ENCODE results near the gene TWF2.

DNA sequence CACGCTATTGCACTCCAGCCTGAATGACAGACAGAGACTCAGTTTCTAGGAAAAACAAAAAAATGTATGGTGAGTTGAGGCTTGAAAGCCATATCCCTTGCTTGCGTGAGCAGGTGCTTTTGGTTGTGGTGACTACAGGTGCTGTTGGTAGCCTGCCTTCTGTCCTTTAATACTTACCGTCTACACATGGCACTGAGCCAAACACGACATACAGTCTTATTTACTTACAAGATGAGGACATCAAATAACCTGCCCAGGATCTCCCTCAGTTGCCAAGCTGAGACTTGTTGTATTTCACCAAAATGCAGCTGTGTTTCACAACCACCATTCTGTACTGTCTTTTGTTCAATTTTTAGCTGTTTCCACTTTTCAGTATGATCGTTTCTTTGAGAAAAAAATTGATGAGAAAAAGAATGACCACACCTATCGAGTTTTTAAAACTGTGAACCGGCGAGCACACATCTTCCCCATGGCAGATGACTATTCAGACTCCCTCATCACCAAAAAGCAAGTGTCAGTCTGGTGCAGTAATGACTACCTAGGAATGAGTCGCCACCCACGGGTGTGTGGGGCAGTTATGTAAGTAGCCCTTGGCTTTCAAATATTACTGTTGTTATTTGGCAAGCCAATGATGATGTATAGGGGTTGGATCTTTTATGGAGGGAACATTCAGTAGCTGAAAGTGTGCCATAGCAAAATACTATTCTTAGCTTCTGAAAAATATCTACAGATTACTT is 34.5 kb downstream of the TWF2 start:
- TF ChIP-seq NFYA (IDR thresholded peaks at IDR 0.05; ENCODE audit: borderline replicate concordance, low read depth, low read length) (no peak), PAX8 (IDR thresholded peaks at IDR 0.05) (no peak), HDGF (IDR thresholded peaks at IDR 0.05) (no peak), NR2F1 (conservative IDR thresholded peaks at IDR 0.05) (no peak), MEF2A (IDR thresholded peaks at IDR 0.05; ENCODE audit: insufficient read depth, low read depth, low read length) (no peak), BMI1 (IDR thresholded peaks at IDR 0.05; ENCODE audit: borderline replicate concordance) (no peak), IRF5 (IDR thresholded peaks at IDR 0.05; ENCODE audit: borderline replicate concordance) (no peak), SIN3A (IDR thresholded peaks at IDR 0.05; ENCODE audit: low read depth, low read length) (no peak), ATF7 (IDR thresholded peaks at IDR 0.05; ENCODE audit: low read depth) (no peak), POLR2A (IDR thresholded peaks at IDR 0.05; ENCODE audit: low read depth, low read length) (no peak), ETV6 (conservative IDR thresholded peaks at IDR 0.05 in 1 of 2, IDR thresholded peaks at IDR 0.05 in 1 of 2; ENCODE audit: borderline replicate concordance in 1 of 2, low read depth in 1 of 2) (no peak), YY1 (IDR thresholded peaks at IDR 0.05; ENCODE audit: low read depth, low read length) (no peak)
- TF ChIP-seq, protein P1, sequence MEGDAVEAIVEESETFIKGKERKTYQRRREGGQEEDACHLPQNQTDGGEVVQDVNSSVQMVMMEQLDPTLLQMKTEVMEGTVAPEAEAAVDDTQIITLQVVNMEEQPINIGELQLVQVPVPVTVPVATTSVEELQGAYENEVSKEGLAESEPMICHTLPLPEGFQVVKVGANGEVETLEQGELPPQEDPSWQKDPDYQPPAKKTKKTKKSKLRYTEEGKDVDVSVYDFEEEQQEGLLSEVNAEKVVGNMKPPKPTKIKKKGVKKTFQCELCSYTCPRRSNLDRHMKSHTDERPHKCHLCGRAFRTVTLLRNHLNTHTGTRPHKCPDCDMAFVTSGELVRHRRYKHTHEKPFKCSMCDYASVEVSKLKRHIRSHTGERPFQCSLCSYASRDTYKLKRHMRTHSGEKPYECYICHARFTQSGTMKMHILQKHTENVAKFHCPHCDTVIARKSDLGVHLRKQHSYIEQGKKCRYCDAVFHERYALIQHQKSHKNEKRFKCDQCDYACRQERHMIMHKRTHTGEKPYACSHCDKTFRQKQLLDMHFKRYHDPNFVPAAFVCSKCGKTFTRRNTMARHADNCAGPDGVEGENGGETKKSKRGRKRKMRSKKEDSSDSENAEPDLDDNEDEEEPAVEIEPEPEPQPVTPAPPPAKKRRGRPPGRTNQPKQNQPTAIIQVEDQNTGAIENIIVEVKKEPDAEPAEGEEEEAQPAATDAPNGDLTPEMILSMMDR (IDR thresholded peaks at IDR 0.05 in 2 of 3, conservative IDR thresholded peaks at IDR 0.05 in 1 of 3; ENCODE audit: control insufficient read depth in 2 of 3, extremely low read depth in 1 of 3, insufficient read depth in 1 of 3, low read depth in 3 of 3, low read length in 3 of 3): no peak

Data from GM12878 (cell line).